ENCODE data around the gene ADNP. TPM values are rescaled to one million over a fixed set of nuclear protein-coding genes. Genes with fewer than 3 reads are reported as not detected.

ADNP gene
- polyA plus RNA-seq, 1 of the 3 experiments (the other 2 are of a cell fraction), result 13.3 TPM

DNA sequence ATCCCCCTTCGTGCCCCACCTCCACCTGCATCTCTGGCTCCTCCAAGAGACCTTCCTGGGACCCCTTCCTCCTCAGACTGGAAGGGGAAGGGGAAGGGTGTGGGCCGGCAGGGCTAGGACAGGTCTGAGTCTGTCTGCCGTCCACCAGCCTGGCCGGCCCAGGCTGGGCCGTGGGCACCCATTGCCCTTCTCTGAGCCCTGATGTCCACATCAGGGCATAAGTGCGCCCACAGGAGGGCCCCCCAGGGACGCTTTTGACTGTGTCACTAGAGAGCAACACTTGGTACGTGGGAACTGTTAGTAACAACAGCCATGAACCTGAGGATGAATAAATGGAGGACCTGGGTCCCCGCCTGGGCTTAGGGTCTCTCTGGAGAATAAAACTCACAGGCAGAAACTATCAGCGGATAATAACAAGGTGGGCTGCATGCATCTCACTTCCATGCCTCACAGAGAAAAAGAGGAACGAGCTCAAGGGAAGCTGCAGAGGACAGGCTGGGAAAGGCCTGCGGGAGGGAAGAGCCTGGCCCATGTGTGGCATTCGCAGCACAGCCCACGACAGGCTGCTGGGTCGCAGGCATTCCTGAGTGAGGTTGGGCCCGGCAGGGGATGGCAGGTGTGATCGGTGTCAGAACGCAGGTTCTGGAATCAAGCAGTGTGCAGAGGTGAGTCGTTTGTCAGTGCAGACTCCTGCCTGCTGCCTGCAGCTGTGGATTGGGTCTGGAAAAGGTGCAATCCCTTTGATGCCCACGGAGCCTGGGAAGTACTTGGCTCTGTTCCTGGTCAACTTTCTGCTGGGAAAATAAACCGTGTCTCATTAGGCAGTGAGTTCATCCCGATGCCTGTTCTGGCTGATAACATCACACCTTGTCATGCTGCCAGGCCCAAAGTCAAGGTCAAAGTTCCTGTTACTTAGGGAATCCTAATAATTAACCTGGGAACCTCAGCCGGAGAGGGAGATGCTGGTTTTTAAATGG, 75.5 kb downstream of the ADNP start:
- Histone ChIP-seq H3K4me1 (ENCODE audit: control insufficient read depth in 1 of 2, insufficient read depth in 2 of 2, low read depth in 1 of 2, low read length in 1 of 2) (peaks cover 0 to 21% of the 10 kb centered on the region in 2 experiments; a peak in 2 of 4 replicates), H3K9me3 (no peaks in the 10 kb centered on the region), H3K36me3 (replicated peaks in 1 of 2; ENCODE audit: control insufficient read depth in 1 of 2, insufficient read depth in 2 of 2, low read length in 1 of 2) (no peaks in the 10 kb centered on the region), H3K27me3 (ENCODE audit: insufficient read depth) (no peaks in the 10 kb centered on the region), H4K20me1 (ENCODE audit: insufficient read depth) (no peaks in the 10 kb centered on the region), H3K9me2 (no peaks in the 10 kb centered on the region), H3K4me3 (ENCODE audit: low read depth in 2 of 2, low read length in 1 of 2) (no peak overlapping the region), H3K79me2 (ENCODE audit: insufficient read depth) (no peaks in the 10 kb centered on the region), H3K9ac (no peak overlapping the region), H2AFZ (ENCODE audit: low read depth) (no peak overlapping the region), H3K27ac (ENCODE audit: low read depth in 2 of 2, low read length in 1 of 2) (peak overlapping the region; percentile 20 to 25; a peak in 2 of 4 replicates), H3F3A (replicated peaks; ENCODE audit: insufficient read depth) (no peaks in the 10 kb centered on the region), H3K4me2 (0 out of 2 replicates have a peak overlapping the region, but pooled peaks have one; percentile 26)
- peak; percentile 71 for DNase-seq
- TF ChIP-seq TCF12 (IDR thresholded peaks at IDR 0.05) (peak; percentile 30; the same call in 1 of the 2 replicates), MXI1 (IDR thresholded peaks at IDR 0.05; ENCODE audit: low read depth, low read length) (no peak), RCOR1 (IDR thresholded peaks at IDR 0.05; ENCODE audit: low read length) (peak; percentile 53; the same call in 1 of the 2 replicates), NFIC (IDR thresholded peaks at IDR 0.05; ENCODE audit: borderline replicate concordance) (peak; percentile 60), JUND (IDR thresholded peaks at IDR 0.05) (no peak), USF1 (IDR thresholded peaks at IDR 0.05; ENCODE audit: borderline replicate concordance, low read depth) (no peak), EP300 (IDR thresholded peaks at IDR 0.05; ENCODE audit: borderline replicate concordance in 1 of 2, low read depth in 1 of 2, low read length in 1 of 2) (peak in 1 of 2 experiments; percentile 44; a peak in 1 of 4 replicates), GATA2 (CRISPR knock-in tag; IDR thresholded peaks at IDR 0.05) (peak; percentile 59)
- TF ChIP-seq, protein P1, sequence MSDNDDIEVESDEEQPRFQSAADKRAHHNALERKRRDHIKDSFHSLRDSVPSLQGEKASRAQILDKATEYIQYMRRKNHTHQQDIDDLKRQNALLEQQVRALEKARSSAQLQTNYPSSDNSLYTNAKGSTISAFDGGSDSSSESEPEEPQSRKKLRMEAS (IDR thresholded peaks at IDR 0.05; ENCODE audit: low read depth), result no peak
- TF ChIP-seq, protein P2, sequence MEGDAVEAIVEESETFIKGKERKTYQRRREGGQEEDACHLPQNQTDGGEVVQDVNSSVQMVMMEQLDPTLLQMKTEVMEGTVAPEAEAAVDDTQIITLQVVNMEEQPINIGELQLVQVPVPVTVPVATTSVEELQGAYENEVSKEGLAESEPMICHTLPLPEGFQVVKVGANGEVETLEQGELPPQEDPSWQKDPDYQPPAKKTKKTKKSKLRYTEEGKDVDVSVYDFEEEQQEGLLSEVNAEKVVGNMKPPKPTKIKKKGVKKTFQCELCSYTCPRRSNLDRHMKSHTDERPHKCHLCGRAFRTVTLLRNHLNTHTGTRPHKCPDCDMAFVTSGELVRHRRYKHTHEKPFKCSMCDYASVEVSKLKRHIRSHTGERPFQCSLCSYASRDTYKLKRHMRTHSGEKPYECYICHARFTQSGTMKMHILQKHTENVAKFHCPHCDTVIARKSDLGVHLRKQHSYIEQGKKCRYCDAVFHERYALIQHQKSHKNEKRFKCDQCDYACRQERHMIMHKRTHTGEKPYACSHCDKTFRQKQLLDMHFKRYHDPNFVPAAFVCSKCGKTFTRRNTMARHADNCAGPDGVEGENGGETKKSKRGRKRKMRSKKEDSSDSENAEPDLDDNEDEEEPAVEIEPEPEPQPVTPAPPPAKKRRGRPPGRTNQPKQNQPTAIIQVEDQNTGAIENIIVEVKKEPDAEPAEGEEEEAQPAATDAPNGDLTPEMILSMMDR (IDR thresholded peaks at IDR 0.05), result no peak
- CTCF ChIA-PET, result interaction anchor here (0.7 to 2.1 kb wide), 7 partner anchors 11 to 76 kb away, joined by 3 to 10 read pairs (median 4); partner anchors contain the start of gene BCAS4
- POLR2A ChIA-PET, result no interaction called here
- 54% methylated on average over 19 of the region's 23 CpGs for WGBS (ENCODE audit: low lambda C conversion rate)

DNA sequence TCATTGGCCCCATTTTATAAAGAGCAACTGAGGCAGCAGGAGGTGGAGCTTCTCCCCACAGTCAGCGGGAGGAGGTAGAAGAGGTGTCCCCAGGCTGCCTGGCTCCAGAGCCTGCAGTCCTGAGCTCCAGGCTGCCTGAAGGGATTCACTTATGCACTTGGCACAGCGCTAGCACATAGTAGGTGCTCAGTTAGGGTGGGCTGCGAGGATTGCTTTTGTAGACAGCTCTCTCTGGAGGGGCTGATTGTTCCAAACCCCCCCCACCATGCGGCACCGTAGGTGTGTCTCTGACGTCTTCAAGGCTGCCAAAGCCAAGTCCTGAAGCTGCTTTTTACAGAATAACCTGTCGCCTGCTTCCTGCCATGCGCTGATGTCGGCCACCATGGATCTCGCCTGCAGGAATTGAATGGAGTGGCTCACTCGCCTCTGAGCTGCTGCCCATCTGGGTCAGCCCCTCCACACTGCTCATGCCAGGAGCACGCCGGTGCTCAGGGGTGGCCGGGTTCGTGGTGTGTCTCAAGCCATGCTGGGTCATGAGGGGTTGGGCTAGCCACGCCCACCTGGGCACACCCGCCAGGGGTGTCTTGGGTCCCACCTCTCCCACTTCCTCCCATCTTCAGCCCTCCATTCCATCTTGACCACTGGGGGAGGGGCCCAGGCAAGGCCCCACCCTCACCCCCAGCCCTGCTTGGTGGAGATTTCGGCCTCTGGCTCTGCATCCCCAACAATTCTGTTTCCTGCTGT, 76.6 kb downstream of the ADNP start:
- no peak for DNase-seq
- Histone ChIP-seq H3K9me3 (no peaks in the 10 kb centered on the region), H3K27me3 (ENCODE audit: insufficient read depth) (no peaks in the 10 kb centered on the region), H2AFZ (ENCODE audit: low read depth) (no peak overlapping the region), H3K4me1 (ENCODE audit: control insufficient read depth in 1 of 2, insufficient read depth in 2 of 2, low read depth in 1 of 2, low read length in 1 of 2) (peaks cover 0 to 21% of the 10 kb centered on the region in 2 experiments; a peak in 2 of 4 replicates), H3F3A (replicated peaks; ENCODE audit: insufficient read depth) (no peaks in the 10 kb centered on the region), H3K4me3 (ENCODE audit: low read depth in 2 of 2, low read length in 1 of 2) (no peak overlapping the region), H3K4me2 (no peak overlapping the region), H3K27ac (ENCODE audit: low read depth in 2 of 2, low read length in 1 of 2) (no peak overlapping the region), H3K36me3 (replicated peaks in 1 of 2; ENCODE audit: control insufficient read depth in 1 of 2, insufficient read depth in 2 of 2, low read length in 1 of 2) (no peaks in the 10 kb centered on the region), H3K9me2 (no peaks in the 10 kb centered on the region), H4K20me1 (ENCODE audit: insufficient read depth) (no peaks in the 10 kb centered on the region), H3K9ac (no peak overlapping the region), H3K79me2 (ENCODE audit: insufficient read depth) (no peaks in the 10 kb centered on the region)
- no peak for TF ChIP-seq USF1 (IDR thresholded peaks at IDR 0.05; ENCODE audit: borderline replicate concordance, low read depth)
- TF ChIP-seq, protein P1 (IDR thresholded peaks at IDR 0.05; ENCODE audit: low read depth), result no peak
- no peak for TF ChIP-seq GABPA (IDR thresholded peaks at IDR 0.05; ENCODE audit: low read depth)
- TF ChIP-seq RAD21 (IDR thresholded peaks at IDR 0.05; ENCODE audit: low read length), result no peak
- TF ChIP-seq RXRA (IDR thresholded peaks at IDR 0.05; ENCODE audit: borderline replicate concordance, low read depth), result no peak
- TF ChIP-seq TEAD4 (IDR thresholded peaks at IDR 0.05; ENCODE audit: borderline replicate concordance, insufficient read depth), result no peak
- TF ChIP-seq TCF12 (IDR thresholded peaks at IDR 0.05), result no peak
- TF ChIP-seq REST (IDR thresholded peaks at IDR 0.05; ENCODE audit: low read depth, low read length), result no peak
- CTCF ChIA-PET, result interaction anchor here (0.9 to 1.8 kb wide), 3 partner anchors 17 to 75 kb away, joined by 3 to 5 read pairs (median 5); no protein-coding TSS in a partner anchor
- POLR2A ChIA-PET, result no interaction called here
- WGBS (ENCODE audit: low lambda C conversion rate), result 94% methylated on average over 14 of the region's 18 CpGs

Data from SK-N-SH (cell line).